Hindlimb muscle (tissue), 1 donor: ENCODE data around the gene TP53RK. TPM values are rescaled to one million over a fixed set of nuclear protein-coding genes. Genes with fewer than 3 reads are reported as not detected.

Experiments used
- DNase-seq: peaks from one replicate; pipeline ENCODE4 v3.0.0-alpha.2; 2013
- polyA plus RNA-seq: library from polyadenylated mRNA; unstranded; fragments of 120-200 nt; gene quantifications from one replicate; pipeline ENCODE4 v1.2.1, GENCODE V29; 2013; ENCODE audit not compliant: insufficient read length

Gene TP53RK
- polyA plus RNA-seq, 1 donor = 9.3 TPM

DNA sequence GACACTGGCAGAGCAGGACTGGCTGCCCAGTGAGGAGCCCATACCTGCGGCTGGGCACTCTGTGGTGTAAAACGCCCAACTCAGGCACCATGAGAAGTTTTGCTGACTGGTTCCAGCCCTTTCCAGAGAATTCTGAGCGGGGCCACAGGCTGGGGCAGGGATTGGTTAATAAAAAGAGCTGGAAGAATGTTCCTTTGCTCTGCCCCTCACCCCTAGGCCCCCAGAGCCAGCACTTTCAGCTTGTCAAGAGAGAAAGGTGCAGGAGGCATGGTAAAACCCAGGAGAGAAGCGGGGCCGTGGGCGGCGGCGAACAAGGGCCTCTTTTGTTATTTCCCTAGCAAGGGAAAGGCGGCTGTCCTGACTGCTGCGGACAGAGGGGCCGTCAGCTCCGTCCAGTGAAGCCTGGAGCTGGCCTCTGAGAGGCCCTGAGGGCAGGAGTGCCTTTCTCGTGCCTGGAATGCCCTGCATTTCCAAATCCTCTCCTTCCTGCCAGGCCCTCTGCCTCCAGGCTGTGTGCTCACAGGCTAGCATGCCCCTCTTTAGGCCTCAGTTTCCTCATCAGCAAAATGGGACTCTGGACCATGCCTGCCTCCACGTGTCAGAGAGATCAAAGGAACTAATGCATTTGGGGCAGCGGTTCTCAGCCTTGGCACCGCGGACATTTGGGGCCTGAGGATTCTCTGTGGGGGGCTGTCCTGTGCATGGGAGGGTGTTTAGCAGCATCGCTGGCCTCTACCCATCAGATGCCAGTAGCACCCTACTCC is 50.9 kb downstream of the TP53RK start:
- DNase-seq = no peak

DNA sequence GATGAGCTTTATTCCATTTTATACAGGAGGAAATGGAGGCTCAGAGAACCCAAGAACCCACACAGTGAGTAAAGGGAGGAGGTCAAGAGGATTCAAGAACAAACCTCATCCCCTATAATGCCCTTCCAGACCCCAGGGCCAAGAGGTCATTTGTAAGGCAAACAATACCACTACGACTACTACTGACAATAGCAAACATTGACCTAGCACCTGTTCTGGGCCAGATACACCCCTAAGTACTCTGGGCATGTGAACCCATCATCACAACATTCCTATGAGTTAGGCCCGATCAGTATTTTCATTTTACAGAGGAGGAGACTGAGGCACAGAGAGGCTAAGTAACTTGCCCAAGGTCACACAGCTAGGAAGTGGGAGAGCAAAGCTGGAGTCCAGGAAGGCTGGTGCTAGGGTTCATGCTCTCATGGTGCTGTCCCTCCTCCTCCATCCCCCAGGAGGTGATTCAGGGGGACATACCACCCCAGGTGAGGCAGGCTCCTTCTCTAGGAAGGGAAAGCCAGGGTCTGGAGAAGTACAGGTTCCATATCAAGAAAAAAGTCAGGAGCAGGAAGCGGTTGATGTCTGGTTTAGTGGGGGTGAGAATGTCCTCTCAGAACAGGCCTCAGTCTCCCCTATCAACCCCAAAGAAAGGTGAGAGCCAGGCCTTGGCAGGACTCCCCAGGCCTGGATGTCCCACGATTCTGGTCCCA is 51.7 kb downstream of the TP53RK start:
- no peak for DNase-seq

DNA sequence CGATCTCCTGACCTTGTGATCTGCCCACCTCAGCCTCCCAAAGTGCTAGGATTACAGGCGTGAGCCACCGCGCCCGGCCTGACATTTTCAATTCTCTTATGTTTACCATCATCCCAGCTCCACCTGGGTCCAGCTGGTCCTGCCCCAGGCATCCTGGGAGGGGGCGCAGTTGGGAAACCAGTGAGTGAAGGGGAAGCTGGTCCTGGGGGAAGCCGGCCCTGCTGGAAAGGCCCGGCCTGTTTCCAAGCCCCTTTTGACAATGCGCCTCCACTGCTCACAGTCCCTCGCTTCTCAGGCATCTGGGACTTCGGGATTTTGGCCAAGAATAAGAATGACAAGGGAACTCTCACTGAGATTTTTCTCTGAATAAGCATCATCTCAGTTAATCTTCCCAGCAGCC is 52.2 kb downstream of the TP53RK start:
- DNase-seq = no peak

GRCh38 chr20:46636514-46636913 is 52.7 kb downstream of the TP53RK start:
- no peak for DNase-seq

DNA sequence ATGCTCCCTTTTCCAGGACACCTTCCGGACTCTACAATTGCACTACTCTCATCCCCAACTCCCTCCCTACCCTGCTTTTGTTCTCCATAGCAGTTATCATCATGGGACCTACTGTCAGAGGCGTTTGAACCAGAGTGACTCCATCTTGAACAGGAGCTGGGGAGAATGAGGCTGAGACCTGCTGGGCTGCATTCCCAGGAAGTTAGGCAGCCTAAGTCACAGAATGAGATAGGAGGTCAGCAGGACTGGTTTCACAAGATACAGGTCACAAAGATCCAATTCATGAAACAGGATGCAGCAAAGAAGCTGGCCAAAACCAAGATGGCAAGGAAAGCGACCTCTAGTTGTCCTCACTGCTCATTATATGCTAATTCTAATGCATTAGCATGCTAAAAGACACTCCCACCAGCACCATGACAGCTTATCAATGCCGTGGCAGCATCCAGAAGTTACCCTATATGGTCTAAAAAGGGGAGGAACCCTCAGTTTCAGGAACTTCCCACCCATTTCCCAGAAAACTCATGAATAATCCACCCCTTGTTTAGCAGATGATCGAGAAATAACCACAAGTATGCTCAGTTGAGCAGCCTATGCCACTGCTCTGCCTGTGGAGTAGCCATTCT is 53.6 kb downstream of the TP53RK start:
- DNase-seq = no peak

DNA sequence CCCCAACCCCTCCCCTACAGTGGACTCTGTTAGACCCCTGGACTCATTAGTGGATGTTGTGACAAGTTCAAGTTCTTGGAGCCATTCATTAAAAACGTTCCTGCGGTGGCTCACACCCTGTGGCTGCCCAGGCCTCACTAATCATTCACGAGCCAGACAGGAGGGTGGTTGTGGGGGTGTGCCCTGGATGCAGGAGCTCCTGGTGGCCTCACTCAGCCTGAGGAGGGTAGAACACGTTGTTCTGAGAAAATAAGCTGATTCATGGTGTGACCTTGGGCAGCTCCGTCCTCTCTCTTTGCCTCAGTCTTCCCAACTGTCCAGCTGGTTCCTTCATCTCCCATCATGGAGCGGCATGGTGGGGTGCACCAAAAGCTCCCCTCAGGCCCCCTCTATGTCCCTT is 54.7 kb downstream of the TP53RK start:
- DNase-seq = no peak

Other genes with a start within 250 kb of the TP53RK start
- gene ZNF334, start 175.9 kb downstream of the TP53RK start, polyA plus RNA-seq = 11.8 TPM
- not detected for gene OCSTAMP, start 138.8 kb downstream of the TP53RK start, polyA plus RNA-seq
- gene SLC13A3, start 38.0 kb downstream of the TP53RK start, polyA plus RNA-seq = 3.1 TPM
- gene SLC2A10, start 20.2 kb upstream of the TP53RK start, polyA plus RNA-seq = 16.6 TPM
- 2.7 TPM for gene EYA2, start 205.4 kb upstream of the TP53RK start, polyA plus RNA-seq